ENCODE measurements around the gene ZFHX2. TPM values are rescaled to one million over a fixed set of nuclear protein-coding genes. Genes with fewer than 3 reads are reported as not detected.

The ZFHX2 gene
- total RNA-seq, 1 donor from 2014 or later, result 9.9 TPM

DNA sequence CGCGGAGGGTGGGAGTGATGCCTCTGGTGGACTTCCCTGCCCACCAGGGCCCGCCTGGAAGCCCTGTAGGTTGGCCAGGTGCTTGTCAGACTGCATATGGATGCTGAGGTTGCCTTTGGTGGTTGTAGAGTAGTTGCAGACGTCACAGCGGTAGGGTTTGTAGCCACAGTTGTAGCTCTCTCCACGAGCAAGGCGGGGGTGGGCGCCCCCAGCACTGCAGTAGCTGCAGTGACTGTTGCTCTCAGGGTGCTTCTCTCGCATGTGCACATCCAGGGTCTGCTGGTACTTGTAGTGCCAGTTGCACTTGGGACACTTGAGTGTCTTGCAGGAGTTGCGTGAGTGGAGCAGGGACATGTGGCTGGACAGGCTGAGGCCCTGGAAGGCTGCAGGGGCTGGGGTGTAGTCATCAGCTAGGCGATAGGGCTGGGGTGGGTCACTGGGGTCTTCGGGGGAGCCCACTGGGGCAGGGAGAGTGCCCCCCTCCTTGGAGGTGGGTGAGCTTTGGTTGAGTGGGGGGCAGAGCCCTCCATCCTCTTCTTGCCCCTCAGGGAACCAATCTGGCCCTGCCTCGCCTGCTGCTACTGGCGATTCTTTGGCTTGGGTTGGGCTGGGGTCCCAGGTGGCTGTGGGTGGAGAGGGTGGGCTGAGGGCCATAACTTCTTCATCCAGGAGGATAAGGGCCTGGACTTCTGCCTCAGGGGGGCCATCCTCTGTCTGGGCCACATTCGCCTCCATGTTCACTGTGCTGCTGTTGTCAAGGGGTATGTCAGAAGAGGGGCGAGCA is 17.7 kb downstream of the ZFHX2 start:
- TF ChIP-seq, protein P1, sequence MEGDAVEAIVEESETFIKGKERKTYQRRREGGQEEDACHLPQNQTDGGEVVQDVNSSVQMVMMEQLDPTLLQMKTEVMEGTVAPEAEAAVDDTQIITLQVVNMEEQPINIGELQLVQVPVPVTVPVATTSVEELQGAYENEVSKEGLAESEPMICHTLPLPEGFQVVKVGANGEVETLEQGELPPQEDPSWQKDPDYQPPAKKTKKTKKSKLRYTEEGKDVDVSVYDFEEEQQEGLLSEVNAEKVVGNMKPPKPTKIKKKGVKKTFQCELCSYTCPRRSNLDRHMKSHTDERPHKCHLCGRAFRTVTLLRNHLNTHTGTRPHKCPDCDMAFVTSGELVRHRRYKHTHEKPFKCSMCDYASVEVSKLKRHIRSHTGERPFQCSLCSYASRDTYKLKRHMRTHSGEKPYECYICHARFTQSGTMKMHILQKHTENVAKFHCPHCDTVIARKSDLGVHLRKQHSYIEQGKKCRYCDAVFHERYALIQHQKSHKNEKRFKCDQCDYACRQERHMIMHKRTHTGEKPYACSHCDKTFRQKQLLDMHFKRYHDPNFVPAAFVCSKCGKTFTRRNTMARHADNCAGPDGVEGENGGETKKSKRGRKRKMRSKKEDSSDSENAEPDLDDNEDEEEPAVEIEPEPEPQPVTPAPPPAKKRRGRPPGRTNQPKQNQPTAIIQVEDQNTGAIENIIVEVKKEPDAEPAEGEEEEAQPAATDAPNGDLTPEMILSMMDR (conservative IDR thresholded peaks at IDR 0.05), result no peak
- Mint-ChIP-seq H3K4me1 (peaks cover 32% of the 10 kb centered on the region), H3K9me3 (no peaks in the 10 kb centered on the region), H3K36me3 (ENCODE audit: low read depth) (no peaks in the 10 kb centered on the region), H3K4me3 (no peak overlapping the region), H3K27ac (ENCODE audit: unreplicated experiment) (no peak overlapping the region), H3K27me3 (ENCODE audit: low read depth) (no peaks in the 10 kb centered on the region)
- no peak for DNase-seq (ENCODE audit: low read depth, low spot score)

DNA sequence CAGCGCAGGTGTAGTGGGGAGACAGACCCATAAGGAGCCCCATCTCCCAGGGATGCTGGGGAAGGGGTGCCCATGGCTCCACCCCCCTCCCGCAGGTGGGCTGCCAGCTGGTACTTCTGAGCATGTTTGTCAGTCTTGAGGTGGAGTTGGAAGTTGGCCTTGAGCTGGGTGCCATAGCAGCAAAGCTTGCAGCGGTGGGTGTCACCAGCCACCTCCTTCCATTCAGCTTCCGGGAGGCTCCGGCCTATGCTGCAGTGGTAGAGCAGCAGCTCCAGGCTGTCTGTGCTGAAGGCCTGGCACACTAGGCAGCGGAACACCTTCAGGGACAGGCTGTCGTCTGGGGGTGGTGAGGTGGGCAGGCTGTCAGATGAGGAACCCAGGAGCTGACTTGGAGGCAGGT is 18.9 kb downstream of the ZFHX2 start:
- H3K27ac Mint-ChIP-seq (ENCODE audit: unreplicated experiment), result no peak overlapping the region
- H3K9me3 Mint-ChIP-seq, result no peaks in the 10 kb centered on the region
- no peak overlapping the region for H3K4me3 Mint-ChIP-seq
- H3K27me3 Mint-ChIP-seq (ENCODE audit: low read depth), result no peaks in the 10 kb centered on the region
- no peak for DNase-seq (ENCODE audit: low read depth, low spot score)
- no peaks in the 10 kb centered on the region for H3K36me3 Mint-ChIP-seq (ENCODE audit: low read depth)
- H3K4me1 Mint-ChIP-seq, result peaks cover 29% of the 10 kb centered on the region
- TF ChIP-seq, protein P1 (conservative IDR thresholded peaks at IDR 0.05), result no peak

DNA sequence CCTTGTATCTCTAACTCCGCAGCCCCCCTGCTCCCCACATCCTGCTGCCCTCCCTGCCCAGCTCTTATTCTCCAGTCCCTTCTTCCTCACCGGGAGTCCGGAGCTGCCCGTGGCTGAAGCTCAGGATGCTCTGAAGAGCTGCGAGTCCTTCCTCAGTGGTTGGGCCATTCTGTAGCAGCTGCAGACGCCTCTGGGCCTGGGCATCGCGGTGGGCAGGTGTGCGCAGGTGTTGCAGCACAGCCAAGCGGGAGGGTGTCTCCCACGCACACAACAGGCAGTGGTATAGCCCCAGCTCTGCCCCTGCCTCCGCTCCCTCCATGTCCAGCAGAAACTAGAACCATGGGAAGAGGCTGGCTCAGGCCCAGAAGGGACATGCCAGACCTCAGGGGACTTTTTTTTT is 20.2 kb downstream of the ZFHX2 start:
- H3K27ac Mint-ChIP-seq (ENCODE audit: unreplicated experiment), result no peak overlapping the region
- no peak overlapping the region for H3K4me3 Mint-ChIP-seq
- TF ChIP-seq, protein P1 (conservative IDR thresholded peaks at IDR 0.05), result no peak
- H3K9me3 Mint-ChIP-seq, result no peaks in the 10 kb centered on the region
- DNase-seq (ENCODE audit: low read depth, low spot score), result no peak
- no peaks in the 10 kb centered on the region for H3K36me3 Mint-ChIP-seq (ENCODE audit: low read depth)
- H3K27me3 Mint-ChIP-seq (ENCODE audit: low read depth), result no peaks in the 10 kb centered on the region
- peaks cover 29% of the 10 kb centered on the region for H3K4me1 Mint-ChIP-seq

DNA sequence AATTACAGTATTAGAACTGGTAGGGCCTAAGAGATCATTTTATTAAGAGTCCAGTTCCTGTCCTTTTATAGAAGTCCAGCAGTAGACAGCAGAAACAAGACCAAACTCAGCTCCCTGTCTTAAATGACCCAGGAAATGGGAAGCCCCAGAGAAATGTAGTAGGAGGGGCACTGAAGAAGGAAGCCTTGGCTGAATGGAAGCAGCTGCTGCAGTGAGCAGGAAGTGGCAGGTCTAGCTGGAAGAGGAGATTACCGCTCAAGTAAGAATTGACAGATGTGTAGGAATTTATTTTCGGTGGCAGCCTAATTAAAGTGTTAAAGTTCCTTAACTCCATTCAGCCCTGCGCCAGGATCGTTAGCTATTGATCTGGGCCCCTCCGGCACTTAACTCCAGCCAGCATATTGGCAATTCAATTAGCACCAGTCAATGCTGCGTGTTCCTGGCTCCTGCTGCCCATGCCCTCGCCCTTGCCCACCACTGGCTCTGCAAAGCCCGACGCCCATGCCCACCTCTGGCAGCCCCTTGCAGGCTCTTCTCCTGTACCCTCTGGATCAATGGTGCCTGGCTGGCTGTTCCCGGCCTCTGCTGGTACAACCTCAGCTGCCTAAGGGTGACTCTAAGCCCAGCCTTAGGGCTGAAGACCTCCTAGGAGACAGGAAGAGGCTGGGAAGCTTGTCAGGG is 21.1 kb downstream of the ZFHX2 start:
- no peak overlapping the region for H3K4me3 Mint-ChIP-seq
- no peak for DNase-seq (ENCODE audit: low read depth, low spot score)
- peak overlapping the region; percentile 69 for H3K27ac Mint-ChIP-seq (ENCODE audit: unreplicated experiment)
- no peaks in the 10 kb centered on the region for H3K36me3 Mint-ChIP-seq (ENCODE audit: low read depth)
- no peaks in the 10 kb centered on the region for H3K9me3 Mint-ChIP-seq
- H3K4me1 Mint-ChIP-seq, result peaks cover 29% of the 10 kb centered on the region
- no peaks in the 10 kb centered on the region for H3K27me3 Mint-ChIP-seq (ENCODE audit: low read depth)
- TF ChIP-seq, protein P1 (conservative IDR thresholded peaks at IDR 0.05), result no peak

DNA sequence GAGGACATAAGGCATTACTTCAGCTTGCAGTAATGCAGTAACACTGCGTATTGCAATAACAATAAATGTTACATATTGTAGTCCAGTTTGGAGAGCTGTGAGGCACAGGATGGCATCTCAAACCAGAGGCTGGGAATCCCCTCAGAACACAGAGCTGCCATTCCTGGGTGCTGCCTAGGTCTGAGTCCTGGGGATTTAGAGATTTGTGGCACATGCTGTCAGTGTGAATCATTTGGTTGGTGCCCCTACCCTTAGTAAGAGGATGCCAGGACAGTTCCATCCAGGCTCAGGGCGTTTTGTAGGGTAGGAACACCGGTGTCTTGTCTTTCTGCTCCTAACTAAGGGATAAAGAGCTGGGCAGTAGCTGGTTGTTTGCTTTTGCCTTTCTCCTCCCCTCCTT is 22.5 kb downstream of the ZFHX2 start:
- TF ChIP-seq, protein P1 (conservative IDR thresholded peaks at IDR 0.05), result no peak
- H3K36me3 Mint-ChIP-seq (ENCODE audit: low read depth), result no peaks in the 10 kb centered on the region
- no peak for DNase-seq (ENCODE audit: low read depth, low spot score)
- H3K27ac Mint-ChIP-seq (ENCODE audit: unreplicated experiment), result peak overlapping the region; percentile 69
- H3K27me3 Mint-ChIP-seq (ENCODE audit: low read depth), result no peaks in the 10 kb centered on the region
- peaks cover 29% of the 10 kb centered on the region for H3K4me1 Mint-ChIP-seq
- no peaks in the 10 kb centered on the region for H3K9me3 Mint-ChIP-seq
- H3K4me3 Mint-ChIP-seq, result no peak overlapping the region
